ENCODE results near the gene SEC14L6.
"Not testable (repeated sequence)": the region's sequence is repeated elsewhere in the genome, so short reads cannot be mapped to it uniquely, and the experiment has no call there.

SEC14L6 gene

DNA sequence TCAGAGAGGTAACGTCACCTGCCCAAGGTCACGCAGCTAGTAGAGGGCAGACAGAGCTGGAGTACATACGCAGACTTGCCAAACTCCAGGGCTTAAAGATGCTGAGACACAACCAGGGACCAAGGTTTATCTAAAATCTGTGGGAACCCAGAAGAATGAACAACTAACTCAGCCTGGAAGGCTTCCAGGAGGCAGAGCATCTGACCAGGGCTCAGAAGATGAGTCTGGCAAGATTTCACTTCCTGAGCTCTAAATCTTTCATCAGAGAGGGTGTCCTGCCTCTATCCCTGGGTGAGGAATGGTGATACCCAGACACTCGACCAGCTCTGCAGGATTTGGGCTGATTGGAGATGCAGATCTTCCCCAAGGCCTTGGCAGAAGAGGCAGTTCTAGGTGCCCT lies 18.8 kb upstream of the SEC14L6 start:
- no peak for DNase-seq

- DNase-seq, result no peak
Observed at GRCh38 chr22:30564761-30565119, 18.2 kb upstream of the SEC14L6 start.

DNA sequence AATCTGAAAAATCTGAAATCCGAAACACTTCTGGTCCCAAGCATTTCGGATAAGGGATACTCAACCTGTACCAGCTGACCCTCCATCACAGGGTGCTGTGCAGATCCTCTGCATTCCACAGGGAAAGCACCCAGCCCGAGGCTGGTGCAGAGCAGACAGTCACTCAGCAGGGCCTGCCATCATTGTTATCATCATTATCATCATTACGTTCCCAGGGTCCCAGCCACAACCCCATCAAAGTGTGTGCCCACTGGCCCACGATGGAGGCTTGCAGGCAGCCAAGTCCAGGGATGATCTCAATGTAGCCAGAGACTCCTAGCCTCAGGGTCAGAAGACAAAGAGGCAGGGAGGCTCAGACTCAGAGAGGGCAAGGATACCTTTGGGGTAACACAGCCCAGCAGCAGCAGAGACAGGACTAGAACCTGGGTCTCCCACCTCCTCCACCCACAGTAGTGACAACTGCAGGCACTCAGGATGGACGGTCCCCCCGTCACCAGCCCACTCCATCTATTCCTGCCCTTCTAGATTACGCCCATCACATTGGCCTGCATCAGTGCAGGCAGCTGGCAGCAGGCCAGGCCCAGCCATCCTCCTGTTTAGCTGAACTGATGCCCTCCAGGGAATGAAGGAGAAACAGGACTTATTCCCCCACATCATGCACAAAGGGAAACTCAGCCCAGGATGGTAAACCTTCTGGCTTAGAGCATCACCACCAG lies 17.7 kb upstream of the SEC14L6 start:
- DNase-seq, result no peak

DNA sequence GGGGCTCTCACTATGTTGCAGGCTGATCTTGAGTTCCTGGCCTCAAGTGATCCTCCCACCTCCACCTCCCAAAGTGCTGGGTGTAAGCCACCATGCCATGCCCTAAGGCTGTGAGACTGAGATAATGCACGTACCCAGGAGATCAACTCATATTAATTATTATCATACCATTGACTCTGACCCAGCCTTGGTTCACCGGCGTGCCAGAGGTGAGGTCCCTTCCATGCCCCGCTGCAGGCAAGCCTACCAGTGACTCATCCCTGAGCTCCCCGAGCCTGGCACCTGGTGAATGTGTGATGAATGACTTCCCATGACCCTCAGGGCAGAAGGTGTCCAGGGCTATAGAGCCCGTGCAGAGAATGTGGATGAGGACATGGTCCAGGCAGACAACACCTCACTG lies 15.8 kb upstream of the SEC14L6 start:
- DNase-seq, result no peak

DNA sequence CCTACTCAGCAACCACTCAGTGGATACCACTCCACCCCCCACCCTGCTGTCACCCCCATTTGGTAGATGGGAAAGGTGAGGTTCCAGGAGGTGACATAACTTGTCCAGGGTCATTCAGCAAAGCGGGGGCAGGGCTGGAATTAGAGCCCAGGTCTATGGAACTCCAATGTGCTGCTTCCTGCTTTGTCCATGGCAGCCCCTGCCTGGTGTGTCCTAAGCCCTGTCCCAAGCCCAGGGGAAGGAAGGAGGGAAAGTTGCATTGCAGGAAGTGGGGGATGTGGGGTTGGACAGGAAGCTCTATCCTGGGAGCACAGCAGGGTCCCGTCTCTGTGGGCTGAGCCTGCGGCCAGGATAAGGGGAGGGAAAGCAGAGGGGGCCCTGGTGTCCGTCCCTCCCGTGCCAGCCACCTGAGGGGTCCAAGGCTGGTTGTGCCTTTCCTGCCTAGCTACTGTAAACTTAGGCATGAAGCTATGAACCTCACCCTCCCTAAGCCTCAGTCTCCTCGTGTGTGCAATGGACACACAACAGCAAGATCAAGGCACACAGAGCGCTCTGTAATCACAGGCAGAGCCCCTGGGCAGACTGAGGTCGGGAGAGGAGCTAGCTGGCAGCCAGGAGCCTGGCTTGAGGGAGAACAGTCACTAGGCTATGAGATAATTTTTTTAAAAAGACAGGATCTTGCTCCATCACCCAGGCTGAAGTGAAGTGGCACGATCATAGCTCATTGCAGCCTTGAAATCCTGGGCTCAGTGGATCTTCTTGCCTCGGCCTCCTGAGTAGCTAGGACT lies 15.1 kb upstream of the SEC14L6 start:
- DNase-seq, result no peak

DNA sequence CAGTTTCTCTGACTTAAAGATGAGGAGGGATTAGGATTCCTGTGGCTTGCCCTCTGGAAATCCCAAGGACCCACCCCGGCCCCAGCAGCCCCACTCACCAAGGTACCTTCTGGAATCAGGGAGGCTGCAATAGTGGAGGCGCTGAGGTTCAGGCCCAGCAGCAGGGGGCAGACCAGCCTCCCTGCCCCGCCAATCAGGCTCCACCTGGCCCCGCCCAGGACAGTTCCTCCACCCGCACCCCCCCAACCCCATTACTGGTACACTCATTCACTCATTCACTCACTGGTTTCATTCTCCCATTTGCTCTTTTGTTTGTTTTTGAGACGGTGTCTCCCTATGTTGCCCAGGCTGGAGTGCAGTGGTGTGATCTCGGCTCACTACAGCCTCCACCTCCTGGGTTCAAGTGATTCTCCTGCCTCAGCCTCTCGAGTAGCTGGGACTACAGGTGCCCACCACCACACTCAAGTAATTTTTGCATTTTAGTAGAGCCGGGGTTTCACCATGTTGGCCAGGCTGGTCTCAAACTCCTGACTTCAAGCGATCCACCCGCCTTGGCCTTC lies 14.2 kb upstream of the SEC14L6 start:
- not testable (repeated sequence) for DNase-seq

GRCh38 chr22:30559889-30560288 lies 13.3 kb upstream of the SEC14L6 start:
- DNase-seq, result no peak

DNA sequence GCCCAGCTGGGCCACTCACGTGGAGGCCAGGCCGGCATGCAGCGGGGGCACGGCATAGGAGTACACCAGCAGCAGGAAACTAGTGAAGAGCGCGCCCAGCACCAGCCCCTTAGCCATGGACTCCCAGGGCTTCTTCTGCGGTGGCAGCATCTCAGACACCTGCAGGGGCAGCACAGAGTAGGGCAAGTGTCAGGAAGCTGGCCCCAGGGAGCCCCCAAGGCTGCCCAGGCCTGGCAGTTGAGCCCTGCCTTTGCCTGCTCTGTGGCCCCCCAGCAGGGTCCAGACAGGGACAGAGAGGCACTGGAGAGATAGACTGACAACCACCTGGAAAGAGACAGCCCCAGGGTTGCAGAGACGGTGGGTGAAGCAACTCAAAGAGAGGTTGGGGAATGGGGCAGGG lies 10.7 kb upstream of the SEC14L6 start:
- no peak for DNase-seq

- DNase-seq, result no peak
Observed at GRCh38 chr22:30556388-30556787, 9.8 kb upstream of the SEC14L6 start.

GRCh38 chr22:30555282-30556210 lies 9.0 kb upstream of the SEC14L6 start:
- DNase-seq, result no peak

- no peak for DNase-seq
Observed at GRCh38 chr22:30553971-30554370, 7.4 kb upstream of the SEC14L6 start.

DNA sequence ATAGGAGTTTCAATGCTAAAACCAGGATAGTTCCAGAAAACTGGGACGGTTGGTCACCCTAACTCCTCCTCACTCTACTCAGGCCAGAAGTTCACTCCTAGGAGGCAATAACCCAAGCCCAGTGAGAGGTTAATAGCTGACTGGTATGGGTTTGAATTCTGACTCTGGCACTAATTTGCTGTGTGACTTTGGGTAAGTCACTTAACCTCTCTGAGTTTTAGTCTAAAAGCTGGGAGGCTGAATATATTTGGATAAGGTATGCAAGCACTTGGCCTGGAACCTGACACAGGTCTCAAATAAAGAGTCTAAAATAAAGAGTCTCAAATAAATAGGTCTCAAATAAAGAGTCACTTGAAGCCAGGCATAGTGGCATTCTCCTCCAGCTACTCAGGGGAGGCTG lies 6.2 kb upstream of the SEC14L6 start:
- no peak for DNase-seq

- not testable (repeated sequence) for DNase-seq
Observed at GRCh38 chr22:30551813-30552212, 5.3 kb upstream of the SEC14L6 start.

GRCh38 chr22:30547188-30547587 lies 647 bp upstream of the SEC14L6 start:
- no peak for DNase-seq

GRCh38 chr22:30542811-30543188 lies 3.7 kb downstream of the SEC14L6 start:
- DNase-seq, result no peak

GRCh38 chr22:30541961-30542810 lies 4.4 kb downstream of the SEC14L6 start:
- peak; percentile 45 for DNase-seq

DNA sequence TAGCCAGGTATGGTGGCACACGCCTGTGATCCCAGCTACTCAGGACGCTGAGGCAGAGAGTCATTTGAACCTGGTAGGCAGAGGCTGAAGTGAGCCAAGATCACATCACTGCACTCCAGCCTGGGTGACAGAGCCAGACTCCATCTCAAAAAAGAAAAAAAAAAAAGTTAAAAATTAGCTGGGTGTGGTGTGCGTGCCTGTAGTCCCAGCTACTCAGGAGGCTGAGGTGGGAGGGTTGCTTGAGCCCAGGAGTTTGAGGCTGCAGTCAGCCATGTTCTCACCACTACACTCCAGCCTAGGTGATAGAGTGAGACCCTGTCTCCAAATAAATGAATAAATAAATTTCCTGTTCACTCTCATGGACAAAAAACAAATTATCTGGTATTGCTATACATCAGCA lies 5.0 kb downstream of the SEC14L6 start:
- DNase-seq, result not testable (repeated sequence)

DNA sequence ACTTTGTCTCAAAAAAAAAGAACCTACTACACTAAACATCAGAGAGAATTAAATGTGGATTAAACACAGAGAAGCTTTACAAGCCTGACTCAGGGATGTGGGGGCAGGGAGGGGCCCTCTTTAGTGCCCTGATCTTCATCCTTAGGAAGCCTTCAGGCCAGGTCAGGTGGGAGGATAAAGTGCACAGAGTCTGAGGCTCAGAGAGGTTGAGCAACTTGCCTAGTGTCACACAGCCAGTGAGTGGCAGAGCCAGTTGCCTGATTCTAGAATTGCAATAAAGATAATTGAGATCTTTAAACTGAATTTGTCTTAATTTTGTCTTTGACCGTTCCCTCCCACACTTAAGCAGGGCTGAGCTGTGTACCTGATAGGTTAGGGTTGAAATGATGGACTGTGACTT lies 7.2 kb downstream of the SEC14L6 start:
- no peak for DNase-seq

DNA sequence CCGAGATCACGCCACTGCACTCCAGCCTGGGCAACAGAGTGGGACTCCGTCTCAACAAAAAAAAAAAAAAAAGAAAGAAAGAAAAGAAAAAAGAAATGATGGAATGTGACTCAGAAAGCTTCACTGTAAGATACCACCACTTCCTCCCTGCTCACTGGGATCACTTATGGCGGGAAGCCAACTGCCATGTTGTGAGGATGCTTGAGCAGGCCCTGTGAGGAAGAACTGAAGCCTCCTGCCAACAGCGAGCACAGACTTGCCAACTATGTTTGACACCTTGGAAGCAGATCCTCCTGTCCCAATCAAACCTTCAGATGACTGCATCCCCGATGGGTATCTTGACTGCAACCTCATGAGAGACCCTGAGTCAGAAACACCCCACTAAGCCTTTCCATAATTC lies 8.3 kb downstream of the SEC14L6 start:
- DNase-seq, result no peak

- no peak for DNase-seq
Observed at GRCh38 chr22:30537083-30537731, 9.3 kb downstream of the SEC14L6 start.

GRCh38 chr22:30535182-30535581 lies 11.4 kb downstream of the SEC14L6 start:
- no peak for DNase-seq
